WTC11 (cell line): ENCODE data around the gene IKZF2.

Experiments
- CREM ChIP-seq: sonication (generic); formaldehyde crosslinking; IDR thresholded peaks from 2 replicates; pipeline ENCODE4 v1.8.1; 2022; ENCODE audit warnings: mild to moderate bottlenecking, missing genetic modification reagents, moderate library complexity
- ELF4 ChIP-seq: sonication (generic); formaldehyde crosslinking; IDR thresholded peaks from 2 replicates; pipeline ENCODE4 v1.8.1; 2022; ENCODE audit warnings: low read depth, mild to moderate bottlenecking, moderate library complexity, missing genetic modification reagents
- KAT7 ChIP-seq: sonication (generic); formaldehyde crosslinking; IDR thresholded peaks from 2 replicates; pipeline ENCODE4 v1.8.1; 2023; ENCODE audit warnings: missing genetic modification reagents, mild to moderate bottlenecking, borderline replicate concordance
- SMAD4 ChIP-seq: sonication (generic); formaldehyde crosslinking; IDR thresholded peaks from 2 replicates; pipeline ENCODE4 v1.8.0; 2022; ENCODE audit warnings: mild to moderate bottlenecking, missing genetic modification reagents
- TEAD1 ChIP-seq: sonication (generic); formaldehyde crosslinking; IDR thresholded peaks from 2 replicates; pipeline ENCODE4 v1.8.0; 2022; ENCODE audit warnings: mild to moderate bottlenecking, missing genetic modification reagents
- ZNF121 ChIP-seq: sonication (generic); formaldehyde crosslinking; IDR thresholded peaks from 2 replicates; pipeline ENCODE4 v1.8.0; 2023; ENCODE audit warnings: missing genetic modification reagents
- TF ChIP-seq, protein P1 (sequence below): fragments of 250-450 bp; sonication (Bioruptor Pico); conservative IDR thresholded peaks from 2 replicates; pipeline ENCODE4 v1.9.0; 2021; ENCODE audit warnings: mild to moderate bottlenecking
- TF ChIP-seq, protein P2 (sequence below): fragments of 200-600 bp; IDR thresholded peaks from 2 replicates; pipeline ENCODE4 v1.8.0; 2022; ENCODE audit warnings: antibody characterized with exemption

DNA sequence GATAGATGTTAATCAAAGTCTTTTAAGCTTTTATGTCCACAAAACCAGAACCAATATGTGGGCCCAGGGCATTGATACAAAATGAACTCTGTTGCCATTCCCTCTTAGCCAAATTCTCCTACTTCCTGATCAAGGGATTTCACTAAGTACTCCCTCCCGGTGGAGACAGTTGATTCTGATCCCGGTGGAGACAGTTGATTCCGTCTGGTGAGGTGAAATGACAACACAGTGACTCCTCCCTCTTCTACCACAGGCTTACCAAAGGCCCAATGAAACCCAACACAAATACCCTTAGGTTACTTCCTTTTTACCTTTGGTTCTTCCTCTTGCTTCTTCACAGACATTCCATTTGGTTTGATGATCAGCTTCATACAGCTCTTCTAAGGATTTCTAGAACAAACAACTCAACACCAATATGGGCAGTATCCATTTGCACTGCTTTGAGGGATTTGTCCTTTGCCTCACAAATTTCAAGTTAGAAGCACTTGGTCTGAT, 153.8 kb downstream of the IKZF2 start:
- TF ChIP-seq, protein P1, sequence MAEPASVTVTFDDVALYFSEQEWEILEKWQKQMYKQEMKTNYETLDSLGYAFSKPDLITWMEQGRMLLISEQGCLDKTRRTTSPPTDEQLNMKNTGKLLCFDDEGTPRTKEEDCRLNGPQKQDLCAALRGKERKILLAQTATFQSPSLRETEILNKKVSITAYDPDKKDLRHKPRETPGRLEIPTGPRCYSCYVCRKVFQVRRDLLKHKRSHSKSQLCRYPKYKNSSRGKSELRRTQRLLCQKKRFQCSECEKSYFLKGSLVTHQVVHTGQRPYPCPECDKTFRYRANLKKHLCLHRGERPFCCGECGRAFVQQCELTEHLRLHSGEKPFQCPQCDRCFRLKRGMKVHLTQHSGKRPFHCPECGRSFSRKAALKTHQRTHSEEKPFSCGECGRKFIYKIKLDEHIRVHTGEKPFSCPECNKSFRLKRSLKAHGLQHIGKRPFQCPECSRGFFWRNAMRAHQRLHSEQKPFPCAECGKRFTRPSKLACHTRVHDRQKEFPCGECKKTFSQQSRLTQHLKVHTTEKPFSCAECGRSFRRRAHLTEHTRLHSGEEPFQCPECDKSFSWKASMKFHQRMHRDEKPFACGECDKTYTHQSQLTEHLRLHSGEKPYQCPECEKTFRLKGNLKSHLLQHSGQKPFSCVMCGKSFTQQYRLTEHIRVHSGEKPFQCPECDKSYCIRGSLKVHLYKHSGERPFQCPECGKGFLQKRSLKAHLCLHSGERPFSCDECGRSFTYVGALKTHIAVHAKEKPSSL (CRISPR knock-in tag): no peak
- TF ChIP-seq, protein P2, sequence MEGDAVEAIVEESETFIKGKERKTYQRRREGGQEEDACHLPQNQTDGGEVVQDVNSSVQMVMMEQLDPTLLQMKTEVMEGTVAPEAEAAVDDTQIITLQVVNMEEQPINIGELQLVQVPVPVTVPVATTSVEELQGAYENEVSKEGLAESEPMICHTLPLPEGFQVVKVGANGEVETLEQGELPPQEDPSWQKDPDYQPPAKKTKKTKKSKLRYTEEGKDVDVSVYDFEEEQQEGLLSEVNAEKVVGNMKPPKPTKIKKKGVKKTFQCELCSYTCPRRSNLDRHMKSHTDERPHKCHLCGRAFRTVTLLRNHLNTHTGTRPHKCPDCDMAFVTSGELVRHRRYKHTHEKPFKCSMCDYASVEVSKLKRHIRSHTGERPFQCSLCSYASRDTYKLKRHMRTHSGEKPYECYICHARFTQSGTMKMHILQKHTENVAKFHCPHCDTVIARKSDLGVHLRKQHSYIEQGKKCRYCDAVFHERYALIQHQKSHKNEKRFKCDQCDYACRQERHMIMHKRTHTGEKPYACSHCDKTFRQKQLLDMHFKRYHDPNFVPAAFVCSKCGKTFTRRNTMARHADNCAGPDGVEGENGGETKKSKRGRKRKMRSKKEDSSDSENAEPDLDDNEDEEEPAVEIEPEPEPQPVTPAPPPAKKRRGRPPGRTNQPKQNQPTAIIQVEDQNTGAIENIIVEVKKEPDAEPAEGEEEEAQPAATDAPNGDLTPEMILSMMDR: no peak
- TF ChIP-seq ZNF121 (CRISPR knock-in tag) (no peak), ELF4 (CRISPR knock-in tag) (no peak), KAT7 (no peak), TEAD1 (CRISPR knock-in tag) (no peak), CREM (no peak), SMAD4 (CRISPR knock-in tag) (no peak)
